A549 treated with AZD2906 at 1 μM for 4 hours (cell line): ENCODE measurements around the gene CCDC61. TPM values are rescaled to one million over a fixed set of nuclear protein-coding genes. Genes with fewer than 3 reads are reported as not detected.

Experiments used
- total RNA-seq: library from RNA; stranded (reverse); fragments of 200-300 nt; extraction: Qiagen RNA extraction; gene quantifications from 5 replicates; pipeline ENCODE4 v1.2.3, GENCODE V29; 2022

Gene CCDC61, protein sequence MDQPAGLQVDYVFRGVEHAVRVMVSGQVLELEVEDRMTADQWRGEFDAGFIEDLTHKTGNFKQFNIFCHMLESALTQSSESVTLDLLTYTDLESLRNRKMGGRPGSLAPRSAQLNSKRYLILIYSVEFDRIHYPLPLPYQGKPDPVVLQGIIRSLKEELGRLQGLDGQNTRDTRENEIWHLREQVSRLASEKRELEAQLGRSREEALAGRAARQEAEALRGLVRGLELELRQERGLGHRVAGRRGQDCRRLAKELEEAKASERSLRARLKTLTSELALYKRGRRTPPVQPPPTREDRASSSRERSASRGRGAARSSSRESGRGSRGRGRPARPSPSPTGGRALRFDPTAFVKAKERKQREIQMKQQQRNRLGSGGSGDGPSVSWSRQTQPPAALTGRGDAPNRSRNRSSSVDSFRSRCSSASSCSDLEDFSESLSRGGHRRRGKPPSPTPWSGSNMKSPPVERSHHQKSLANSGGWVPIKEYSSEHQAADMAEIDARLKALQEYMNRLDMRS
- 4.1 to 6.2 TPM (median 4.6 TPM) in 5 replicates for total RNA-seq

DNA sequence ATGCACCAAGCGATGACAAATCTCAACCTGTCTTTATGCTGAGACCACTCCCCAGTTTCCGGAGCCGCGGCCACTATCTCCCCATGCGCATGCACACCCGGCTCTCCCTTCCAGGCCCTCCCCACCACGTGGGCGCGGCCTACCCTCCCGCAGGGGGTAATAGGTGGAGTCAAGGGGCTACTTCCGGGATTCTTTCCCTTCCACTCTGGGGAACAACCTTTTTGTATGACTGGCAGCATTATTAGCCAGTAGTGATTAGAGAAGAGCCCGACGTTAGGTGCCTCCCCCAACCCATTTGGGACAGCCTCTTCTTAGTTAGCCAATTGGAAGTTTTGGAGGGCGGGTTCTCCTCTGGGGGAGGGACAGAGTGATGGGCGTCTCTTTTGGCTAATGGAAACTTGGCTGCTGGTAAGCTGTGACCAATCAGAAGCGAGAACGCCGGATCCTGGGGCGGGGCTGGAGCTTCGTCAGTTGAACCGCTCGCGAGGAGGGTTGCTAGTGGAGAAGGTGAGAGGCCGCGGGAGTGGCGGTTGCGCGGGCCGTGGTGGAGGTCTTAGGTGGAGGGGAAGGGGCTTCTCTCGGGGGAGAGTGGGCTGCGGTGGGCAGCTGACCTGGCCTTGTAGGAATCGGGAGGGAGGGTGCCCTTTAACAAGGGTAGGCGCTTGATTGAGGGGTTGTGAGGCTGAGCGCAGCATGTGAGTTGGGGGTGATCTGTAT is at the start of gene CCDC61:
Gene CCDC61 (plus strand): TSS at position 470 of the 717 bp plus-strand sequence. CDS start 7,552 bp downstream, outside the sequence.

DNA sequence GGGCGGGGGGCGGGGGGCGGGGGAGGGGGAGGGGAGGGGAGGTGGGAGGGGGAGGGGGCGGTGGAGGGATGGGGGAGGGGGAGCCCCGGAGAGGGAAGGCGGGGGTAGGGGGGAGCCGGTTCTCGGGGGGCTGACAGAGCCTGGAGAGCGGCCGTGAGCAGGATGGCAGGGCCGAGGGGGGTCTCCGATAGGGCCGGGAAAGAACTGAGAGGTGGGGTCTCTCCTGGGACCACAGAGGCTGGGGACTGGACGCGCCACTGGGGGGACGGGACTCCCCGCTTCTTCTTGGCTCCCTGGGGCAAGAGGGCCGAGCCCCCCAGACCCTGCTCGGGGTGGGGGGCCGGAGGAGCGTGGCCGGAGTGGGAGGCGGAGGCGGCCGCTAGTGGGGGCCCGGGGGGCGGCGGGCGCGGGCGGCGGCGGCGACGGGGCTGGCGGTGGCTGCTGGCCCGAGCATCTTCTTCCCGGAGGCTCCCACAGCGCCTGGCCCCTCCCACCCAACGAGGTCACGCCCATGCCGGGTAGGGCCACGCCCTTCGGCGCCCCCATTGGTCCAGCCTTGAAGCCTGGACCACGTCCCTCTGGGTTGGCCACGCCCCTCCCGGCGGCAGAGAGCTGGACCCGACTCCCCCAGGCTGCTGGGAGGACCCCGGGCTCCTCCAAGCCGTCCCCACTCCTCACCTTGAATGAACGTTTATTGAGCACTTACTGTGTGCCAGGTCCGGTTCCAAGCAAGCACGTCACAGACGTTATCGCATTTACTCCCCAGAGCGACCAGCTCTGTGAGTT is 21.5 kb upstream of the CCDC61 start, which contains the start of gene NOVA2:
Gene NOVA2 (minus strand): TSS at position 313 of the 786 bp plus-strand sequence. CDS start 514 bp downstream, outside the sequence.

DNA sequence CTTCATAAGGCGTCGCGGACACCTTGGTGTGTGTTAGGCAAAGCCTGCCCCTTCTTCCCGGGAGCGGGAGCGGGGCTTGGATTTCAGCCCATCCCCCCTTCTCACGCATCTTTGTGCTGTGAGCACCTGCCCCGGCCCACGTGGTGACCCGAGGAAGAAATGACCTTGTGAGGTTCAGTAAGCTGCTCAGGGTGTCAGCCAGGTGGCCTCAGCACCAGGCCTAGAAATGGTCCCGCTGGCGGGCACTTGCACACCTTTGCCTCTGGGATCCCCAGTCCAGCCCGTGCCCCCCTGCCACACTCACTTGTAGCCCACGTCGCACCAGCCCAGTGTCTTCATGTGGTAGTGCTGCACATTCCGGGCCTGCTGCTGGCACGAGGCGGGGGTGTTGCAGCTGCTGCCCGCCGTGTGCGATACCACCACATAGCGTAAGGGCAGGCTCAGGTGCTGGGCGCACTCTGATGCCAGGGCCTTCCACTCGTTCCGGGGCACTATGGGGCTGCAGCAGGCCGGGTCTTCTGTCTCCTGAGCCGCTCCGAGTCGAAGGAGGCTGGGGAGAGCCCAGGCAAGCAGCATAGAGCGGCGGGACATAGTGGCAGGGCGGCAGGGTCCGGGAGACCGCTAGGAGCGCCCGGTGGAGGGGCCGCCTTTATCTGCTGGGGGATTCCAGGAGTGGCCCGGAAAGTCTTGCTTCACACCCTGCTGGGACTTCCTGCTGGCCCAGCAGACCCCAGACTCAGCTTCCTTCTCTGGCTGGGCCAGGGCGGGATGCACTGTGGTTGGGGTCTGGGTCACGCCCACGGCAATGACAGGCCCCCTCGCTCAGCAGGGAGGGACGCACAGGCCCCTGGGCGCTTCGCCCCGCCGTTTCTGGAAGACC is 27.4 kb downstream of the CCDC61 start, which contains the start of gene PGLYRP1:
Gene PGLYRP1 (minus strand): TSS at position 623 of the 880 bp plus-strand sequence. CDS start 32 bp downstream, at position 591.

DNA sequence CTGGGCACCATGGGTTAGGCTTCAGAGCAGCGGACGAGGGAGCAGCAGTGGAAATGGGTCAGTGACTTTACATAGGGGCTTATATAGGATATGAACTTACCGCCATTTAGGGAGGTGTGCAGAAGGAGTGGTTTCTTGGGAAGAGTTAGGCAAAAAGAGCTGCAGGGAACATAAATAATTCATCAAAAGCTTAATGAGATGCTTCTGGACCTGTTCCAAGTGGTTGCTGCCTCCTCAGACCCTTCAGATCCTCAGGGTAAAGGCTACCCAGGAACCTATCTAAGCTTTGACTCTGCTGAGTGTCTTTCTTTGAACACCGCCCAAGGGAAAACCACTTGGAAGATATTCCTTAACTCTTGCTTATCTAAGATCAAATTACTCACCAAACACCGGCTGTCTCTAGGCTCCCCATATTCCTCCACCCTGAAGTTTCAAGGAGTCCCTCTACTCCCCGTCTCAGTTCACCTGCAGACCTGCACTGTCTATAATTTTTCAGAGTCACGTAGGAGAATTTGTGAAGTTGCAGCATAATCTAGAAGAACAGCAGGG is 45.8 kb downstream of the CCDC61 start, which contains the start of gene IGFL4:
Gene IGFL4 (minus strand): TSS at position 51 of the 549 bp plus-strand sequence. CDS start 40 bp downstream, at position 11.

Other genes with a start within 250 kb of the CCDC61 start
- 16.8 to 31.3 TPM (median 28.9 TPM) in 5 replicates for gene SIX5, start 226.2 kb upstream of the CCDC61 start, total RNA-seq
- 29.1 to 45.4 TPM (median 40.2 TPM) in 5 replicates for gene DMPK, start 213.0 kb upstream of the CCDC61 start, total RNA-seq
- 22.5 to 34.8 TPM (median 30.3 TPM) in 5 replicates for gene DMWD, start 202.6 kb upstream of the CCDC61 start, total RNA-seq
- not detected in 5 replicates for gene RSPH6A, start 180.2 kb upstream of the CCDC61 start, total RNA-seq
- 58.9 to 77.3 TPM (median 71.3 TPM) in 5 replicates for gene SYMPK, start 132.3 kb upstream of the CCDC61 start, total RNA-seq
- 0.58 to 1.1 TPM (median 0.89 TPM) in 5 replicates for gene FOXA3, start 131.1 kb upstream of the CCDC61 start, total RNA-seq
- 22.7 to 37.9 TPM (median 36.1 TPM) in 5 replicates for gene IRF2BP1, start 109.3 kb upstream of the CCDC61 start, total RNA-seq
- 6.4 to 10.3 TPM (median 10.1 TPM) in 5 replicates for gene MYPOP, start 92.9 kb upstream of the CCDC61 start, total RNA-seq
- gene NANOS2, start 80.7 kb upstream of the CCDC61 start, total RNA-seq, result not detected in 5 replicates
- 0.77 to 1.3 TPM (median 1.3 TPM) in 5 replicates for gene NOVA2, start 21.6 kb upstream of the CCDC61 start, total RNA-seq
- not detected in 5 replicates for gene PGLYRP1, start 27.6 kb downstream of the CCDC61 start, total RNA-seq
- gene IGFL4, start 45.5 kb downstream of the CCDC61 start, total RNA-seq, result 0.28 to 0.33 TPM (median 0.30 TPM) in 5 replicates
- gene IGFL3, start 129.2 kb downstream of the CCDC61 start, total RNA-seq, result 0.16 to 0.25 TPM (median 0.17 TPM) in 3 of 5 replicates, not detected in the others
- 0.37 to 0.86 TPM (median 0.56 TPM) in 5 replicates for gene IGFL2, start 152.8 kb downstream of the CCDC61 start, total RNA-seq
- gene IGFL1, start 234.3 kb downstream of the CCDC61 start, total RNA-seq, result 1.0 to 2.3 TPM (median 1.9 TPM) in 5 replicates